Spinal cord (tissue), 10 donors: ENCODE results near the gene KIF1B. TPM values are rescaled to one million over a fixed set of nuclear protein-coding genes. Genes with fewer than 3 reads are reported as not detected.

Experiments
- DNase-seq, 6 donors: peaks; one replicate each; pipeline versions ENCODE4 v3.0.0 to v3.0.0-alpha.2; 2013 to 2015; ENCODE audit warnings: low spot score in 6 of 6, low read depth in 4 of 6
- H3K27ac ChIP-seq: one replicate; pipeline ENCODE4 v1.5.1; 2013; ENCODE audit warnings: low read depth, low read length, control low read depth
- H3K27me3 ChIP-seq: one replicate; pipeline ENCODE4 v1.6.1; 2013; ENCODE audit warnings: low read length; ENCODE audit not compliant: control insufficient read depth, insufficient read depth
- H3K36me3 ChIP-seq: one replicate; pipeline ENCODE4 v1.6.1; 2013; ENCODE audit warnings: low read length; ENCODE audit not compliant: control insufficient read depth, insufficient read depth
- H3K4me1 ChIP-seq: one replicate; pipeline ENCODE4 v1.6.1; 2013; ENCODE audit warnings: low read length; ENCODE audit not compliant: control insufficient read depth, insufficient read depth
- H3K4me3 ChIP-seq: one replicate; pipeline ENCODE4 v1.5.1; 2013; ENCODE audit warnings: low read depth, low read length, control low read depth
- H3K9me3 ChIP-seq: one replicate; pipeline ENCODE4 v1.6.1; 2013; ENCODE audit warnings: low read length; ENCODE audit not compliant: control insufficient read depth, insufficient read depth
- WGBS: methylation state at CpG from one replicate; pipeline ENCODE4 v1.1.5; 2013; ENCODE audit warnings: missing lambda C conversion rate; ENCODE audit not compliant: insufficient coverage; 5-methylcytosine and 5-hydroxymethylcytosine counted together
- polyA plus RNA-seq, 2 donors: library from polyadenylated mRNA; unstranded; fragments of 120-200 nt; gene quantifications; one replicate each; pipeline ENCODE4 v1.2.1, GENCODE V29; 2013; ENCODE audit not compliant: insufficient read length in 2 of 2
- total RNA-seq, 2 donors: library from RNA; depleted of rRNA in 1 of 2; stranded (reverse); fragments of 120-200 nt in 1 of 2; fragments of >200 nt in 1 of 2; gene quantifications; one replicate each; pipeline versions ENCODE4 v1.2.3 to v1.2.4, GENCODE V29; 2013 to 2014
- donor health status: healthy.

The KIF1B gene
- total and polyA plus RNA-seq, 4 donors, result 102 to 220 (median 195) TPM

DNA sequence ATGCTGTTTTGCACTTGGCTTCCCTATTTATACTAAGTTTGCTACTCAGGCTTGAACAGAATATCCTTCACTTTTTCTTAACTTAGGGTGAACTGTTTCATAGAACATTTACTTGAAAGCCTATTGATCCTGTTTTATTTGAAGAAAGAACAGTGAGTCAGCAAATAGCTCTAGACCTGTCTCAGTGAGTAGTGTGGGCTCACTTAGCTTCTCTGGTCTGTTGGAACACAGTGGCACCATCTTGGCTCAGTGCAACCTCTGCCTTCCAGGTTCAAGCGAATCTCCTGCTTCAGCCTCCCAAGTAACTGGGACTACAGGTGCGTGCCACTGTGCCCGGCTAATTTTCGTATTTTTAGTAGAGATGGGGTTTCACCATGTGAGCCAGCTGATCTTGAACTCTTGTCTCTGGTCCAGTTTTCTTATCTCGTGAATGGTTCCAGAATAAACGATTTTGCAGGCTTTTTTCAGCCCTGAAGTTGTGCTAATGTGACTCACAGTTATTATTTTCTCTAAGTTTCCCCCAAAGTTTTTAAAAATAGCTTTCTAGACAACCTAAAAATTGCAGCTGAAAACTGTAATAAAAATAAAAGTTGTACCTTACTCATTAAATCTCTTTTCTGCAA, 76.8 kb downstream of the KIF1B start:
- WGBS, result 95% methylated on average over 6 of the region's 6 CpGs
- no peak for DNase-seq
- Histone ChIP-seq H3K27ac (peak overlapping the region; percentile 49), H3K36me3 (peaks cover 37% of the 10 kb centered on the region), H3K27me3 (no peaks in the 10 kb centered on the region), H3K9me3 (no peaks in the 10 kb centered on the region), H3K4me1 (peaks cover 23% of the 10 kb centered on the region), H3K4me3 (no peak overlapping the region)

DNA sequence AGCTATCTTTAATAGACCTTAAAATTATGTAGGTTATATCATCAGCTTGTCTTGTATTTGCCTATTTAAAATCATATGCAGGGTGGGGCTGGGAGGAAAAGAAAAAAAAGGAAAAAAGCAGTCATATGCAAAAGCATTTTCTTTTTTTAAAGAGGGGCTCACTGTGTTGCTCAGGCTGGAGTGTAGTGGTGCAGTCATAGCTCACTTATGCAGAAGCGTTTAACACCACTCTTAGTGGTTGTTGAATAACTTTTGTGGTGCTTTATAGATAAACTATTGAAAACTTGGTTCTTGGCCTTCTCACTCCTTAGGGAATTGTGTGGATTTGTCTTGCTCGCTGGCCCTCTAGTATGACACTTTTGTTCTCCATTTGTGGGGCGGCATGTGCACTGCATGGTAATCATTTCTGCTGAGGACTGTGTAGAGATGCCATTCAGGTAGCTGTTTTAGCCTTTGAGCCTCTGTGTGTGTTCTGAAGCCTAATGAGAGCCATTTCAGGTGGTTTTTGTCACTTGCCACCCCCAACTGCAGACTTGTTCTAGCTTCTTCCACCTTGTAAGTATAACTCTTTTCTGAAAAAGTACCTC, 77.8 kb downstream of the KIF1B start:
- DNase-seq, result peak in 2 of 6 donors; percentile 44 to 46
- Histone ChIP-seq H3K27ac (peak overlapping the region; percentile 49), H3K9me3 (no peaks in the 10 kb centered on the region), H3K4me3 (no peak overlapping the region), H3K27me3 (no peaks in the 10 kb centered on the region), H3K36me3 (peaks cover 37% of the 10 kb centered on the region), H3K4me1 (peaks cover 23% of the 10 kb centered on the region)
- 50% methylated on average over 3 of the region's 3 CpGs for WGBS

DNA sequence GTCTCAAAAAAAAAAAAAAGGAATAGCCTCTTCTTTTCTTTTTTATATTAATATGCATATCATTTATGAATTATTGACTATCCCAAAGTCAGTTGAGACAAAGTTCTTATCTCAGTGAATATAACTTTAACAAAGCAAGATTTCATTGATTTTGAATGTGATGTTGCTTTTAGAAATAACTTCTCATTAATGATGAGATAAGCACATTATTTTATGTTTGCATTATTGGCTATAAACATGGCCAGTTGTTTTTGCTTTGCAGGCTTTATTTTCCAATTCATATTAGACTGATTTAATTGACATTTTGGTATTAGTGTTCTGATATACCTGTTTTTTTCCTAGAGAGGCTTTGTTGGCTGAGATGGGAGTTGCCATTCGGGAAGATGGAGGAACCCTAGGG, 81.3 kb downstream of the KIF1B start:
- WGBS, result no CpG with 5 or more reads among the region's 1 CpG
- H3K27ac ChIP-seq, result no peak overlapping the region
- no peaks in the 10 kb centered on the region for H3K9me3 ChIP-seq
- H3K4me3 ChIP-seq, result no peak overlapping the region
- H3K36me3 ChIP-seq, result peaks cover 20% of the 10 kb centered on the region
- DNase-seq, result no peak
- H3K27me3 ChIP-seq, result no peaks in the 10 kb centered on the region
- peaks cover 15% of the 10 kb centered on the region for H3K4me1 ChIP-seq

DNA sequence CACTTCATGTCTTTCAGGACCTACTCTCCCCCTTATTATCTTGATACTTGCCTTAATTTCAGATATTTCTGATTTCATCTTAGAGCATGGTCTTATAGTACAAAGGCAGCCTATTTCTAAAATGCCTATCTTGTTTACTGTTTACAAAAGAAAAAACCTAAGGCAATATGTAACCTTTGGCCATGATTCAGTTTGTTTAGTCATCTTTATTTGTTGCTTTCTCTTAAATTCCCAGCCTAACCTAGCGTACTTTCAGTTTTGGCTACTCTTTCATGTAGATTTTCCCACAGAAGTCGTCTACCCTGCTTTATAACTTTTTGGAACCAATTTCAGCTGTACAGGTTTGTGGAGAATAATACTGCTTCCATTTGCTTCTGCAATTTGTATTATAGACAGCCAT, 81.8 kb downstream of the KIF1B start:
- no peak for DNase-seq
- Histone ChIP-seq H3K27ac (no peak overlapping the region), H3K4me3 (no peak overlapping the region), H3K4me1 (peaks cover 17% of the 10 kb centered on the region), H3K9me3 (no peaks in the 10 kb centered on the region), H3K27me3 (no peaks in the 10 kb centered on the region), H3K36me3 (peaks cover 18% of the 10 kb centered on the region)
- WGBS, result no CpG with 5 or more reads among the region's 2 CpGs

DNA sequence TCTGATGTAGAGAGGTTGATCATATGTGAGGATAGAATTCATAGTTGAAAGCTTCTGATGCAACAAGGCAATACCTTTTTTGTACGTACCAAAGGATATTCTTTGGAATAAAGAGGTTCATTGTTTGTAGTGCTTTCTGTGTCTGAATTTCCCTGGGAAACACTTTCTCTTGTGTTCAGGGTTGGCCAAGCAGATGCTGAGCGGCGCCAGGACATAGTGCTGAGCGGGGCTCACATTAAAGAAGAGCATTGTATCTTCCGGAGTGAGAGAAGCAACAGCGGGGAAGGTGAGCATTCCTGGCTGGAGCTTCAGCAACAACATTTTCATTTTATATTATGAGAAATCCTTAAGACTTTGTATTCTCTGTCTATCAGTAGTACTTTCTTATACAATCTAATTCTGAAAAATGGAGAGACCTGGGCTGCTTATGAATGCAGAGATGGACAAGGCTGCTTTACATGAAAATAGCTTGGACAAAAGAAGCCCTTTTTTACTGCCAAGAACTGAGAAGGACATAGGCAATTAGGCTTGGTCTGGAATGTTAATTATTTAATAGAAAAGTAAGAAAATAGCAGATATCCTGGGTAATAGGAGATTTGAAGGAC, 85.2 kb downstream of the KIF1B start:
- peaks cover 8% of the 10 kb centered on the region for H3K36me3 ChIP-seq

DNA sequence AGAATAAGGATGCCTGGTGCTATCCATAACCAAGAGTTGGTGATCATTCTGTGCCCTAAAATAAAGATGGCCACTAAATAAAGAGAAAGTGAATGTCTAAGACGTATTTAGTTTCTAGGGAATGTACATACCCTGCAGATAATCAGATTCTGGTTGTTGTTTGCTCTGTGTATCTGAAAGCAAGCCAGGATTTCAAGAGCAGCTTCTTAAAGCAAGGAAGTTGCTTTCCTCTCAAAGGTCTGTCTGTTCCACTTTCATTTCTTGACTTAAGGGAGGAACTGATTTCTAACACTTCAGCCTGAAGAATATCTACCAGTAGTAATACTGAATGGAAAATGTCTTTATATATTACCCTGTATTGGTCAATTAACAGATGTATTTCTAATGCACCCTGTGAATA, 88.8 kb downstream of the KIF1B start:
- no CpG with 5 or more reads among the region's 1 CpG for WGBS
- H3K36me3 ChIP-seq, result peaks cover 12% of the 10 kb centered on the region
- H3K27ac ChIP-seq, result peak overlapping the region; percentile 75

More for the DNA sequence above, 85.2 kb downstream of the KIF1B start:
- peak overlapping the region; percentile 79 for H3K27ac ChIP-seq
- H3K4me1 ChIP-seq, result peaks cover 23% of the 10 kb centered on the region
- 23% methylated on average over 3 of the region's 6 CpGs for WGBS
- peak; percentile 50 to 85 (median 61) for DNase-seq
- H3K27me3 ChIP-seq, result no peaks in the 10 kb centered on the region
- H3K9me3 ChIP-seq, result no peaks in the 10 kb centered on the region
- H3K4me3 ChIP-seq, result no peak overlapping the region

DNA sequence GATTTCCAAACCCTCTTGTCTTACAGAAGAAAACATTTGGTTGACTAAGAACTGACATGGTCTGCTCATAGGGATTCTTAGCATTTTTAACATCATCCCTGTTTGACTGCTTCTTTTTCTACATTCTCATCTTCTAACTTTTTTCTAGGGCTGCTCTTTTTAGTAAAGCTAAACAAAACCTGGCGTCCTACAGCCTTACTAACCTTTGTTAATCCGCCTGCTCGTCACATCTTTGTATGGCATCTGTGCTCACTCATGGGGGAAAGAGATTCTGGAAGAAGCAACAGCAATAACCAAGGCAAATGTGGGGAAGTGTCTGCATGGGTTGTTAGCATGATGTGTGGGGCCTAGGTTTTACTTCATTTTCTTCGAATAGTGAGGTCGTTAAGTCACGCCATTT, 92.0 kb downstream of the KIF1B start:
- Histone ChIP-seq H3K27me3 (no peaks in the 10 kb centered on the region), H3K4me1 (peaks cover 22% of the 10 kb centered on the region), H3K4me3 (no peak overlapping the region), H3K36me3 (peaks cover 11% of the 10 kb centered on the region), H3K9me3 (no peaks in the 10 kb centered on the region), H3K27ac (no peak overlapping the region)
- WGBS, result no CpG with 5 or more reads among the region's 6 CpGs
- no peak for DNase-seq

More for the DNA sequence above, 88.8 kb downstream of the KIF1B start:
- Histone ChIP-seq H3K9me3 (no peaks in the 10 kb centered on the region), H3K4me3 (no peak overlapping the region), H3K4me1 (peaks cover 33% of the 10 kb centered on the region), H3K27me3 (no peaks in the 10 kb centered on the region)
- DNase-seq, result peak in 2 of 6 donors; percentile 46 to 59

DNA sequence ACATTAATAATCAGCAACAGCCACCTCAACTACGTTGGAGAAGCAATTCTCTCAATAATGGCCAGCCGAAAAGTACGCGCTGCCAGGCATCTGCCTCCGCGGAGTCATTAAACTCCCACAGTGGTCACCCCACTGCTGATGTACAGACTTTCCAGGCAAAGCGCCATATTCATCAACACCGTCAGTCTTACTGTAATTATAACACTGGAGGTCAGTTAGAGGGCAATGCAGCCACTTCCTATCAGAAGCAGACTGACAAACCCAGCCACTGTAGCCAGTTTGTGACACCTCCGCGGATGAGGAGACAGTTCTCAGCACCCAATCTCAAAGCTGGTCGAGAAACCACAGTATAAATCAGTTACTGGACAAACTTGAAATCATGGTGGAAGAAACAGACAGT, 93.9 kb downstream of the KIF1B start:
- H3K4me1 ChIP-seq, result peaks cover 18% of the 10 kb centered on the region
- peak in 1 of 6 donors; percentile 79 for DNase-seq
- WGBS, result 35% methylated on average over 9 of the region's 11 CpGs
- peaks cover 11% of the 10 kb centered on the region for H3K36me3 ChIP-seq
- H3K9me3 ChIP-seq, result no peaks in the 10 kb centered on the region
- no peak overlapping the region for H3K4me3 ChIP-seq
- peak overlapping the region; percentile 29 for H3K27ac ChIP-seq
- H3K27me3 ChIP-seq, result no peaks in the 10 kb centered on the region

DNA sequence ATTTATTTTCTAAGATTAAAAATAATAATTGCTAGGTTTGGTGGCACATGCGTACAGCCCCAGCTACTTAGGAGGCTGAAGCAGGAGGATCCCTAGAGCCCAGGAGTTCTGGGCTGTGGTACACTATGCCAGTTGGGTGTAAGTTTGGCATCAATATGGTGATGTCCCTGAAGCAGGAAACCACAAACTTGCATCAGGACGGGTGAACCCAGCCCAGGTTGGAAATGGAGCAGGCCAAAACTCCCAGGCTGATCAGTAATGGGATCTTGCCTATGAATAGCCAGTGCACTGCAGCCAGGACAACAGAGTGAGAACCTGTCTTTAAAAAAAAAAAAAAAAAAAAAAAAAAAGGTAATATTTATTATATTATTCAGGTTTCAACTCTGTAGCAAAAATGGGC, 96.1 kb downstream of the KIF1B start:
- WGBS, result 100% methylated on average over 2 of the region's 2 CpGs
- Histone ChIP-seq H3K36me3 (peaks cover 18% of the 10 kb centered on the region), H3K4me3 (no peak overlapping the region), H3K9me3 (no peaks in the 10 kb centered on the region), H3K4me1 (peaks cover 10% of the 10 kb centered on the region), H3K27me3 (no peaks in the 10 kb centered on the region), H3K27ac (no peak overlapping the region)
- DNase-seq, result no peak

DNA sequence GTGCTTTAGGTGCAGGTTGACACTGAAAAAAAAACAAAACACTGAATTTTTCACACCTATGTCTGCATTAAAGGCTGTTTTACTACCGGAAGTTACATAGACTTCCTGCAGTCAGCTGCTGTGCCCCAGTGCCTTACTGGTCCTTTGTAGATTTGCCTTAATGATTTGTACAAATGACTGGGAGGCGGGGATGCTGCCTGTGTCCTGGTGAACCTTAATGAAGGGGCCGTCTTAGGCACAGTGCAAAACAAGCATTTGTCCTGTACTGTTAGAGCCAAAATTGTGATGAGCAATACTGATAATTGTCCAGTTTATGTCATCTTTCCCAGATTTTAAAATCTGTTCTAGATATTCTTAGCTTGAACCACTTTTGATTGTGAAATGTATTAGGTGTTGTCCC, 97.6 kb downstream of the KIF1B start:
- no peaks in the 10 kb centered on the region for H3K9me3 ChIP-seq
- 48% methylated on average over 2 of the region's 3 CpGs for WGBS
- DNase-seq, result no peak
- H3K27me3 ChIP-seq, result no peaks in the 10 kb centered on the region
- peaks cover 21% of the 10 kb centered on the region for H3K36me3 ChIP-seq
- peaks cover 9% of the 10 kb centered on the region for H3K4me1 ChIP-seq
- no peak overlapping the region for H3K27ac ChIP-seq
- no peak overlapping the region for H3K4me3 ChIP-seq
